NCI-H748 (cell line): Measurements from ENCODE around the gene NELFA.
"Not testable (repeated sequence)": the region's sequence is repeated elsewhere in the genome, so short reads cannot be mapped to it uniquely, and the experiment has no call there.

ENCODE experiments used
- DNase-seq: peaks from one replicate; lab custom pipeline; 2025; ENCODE audit not compliant: unreplicated experiment; lab: John Stamatoyannopoulos, UW

NELFA gene

GRCh38 chr4:1994938-1995337 is 13.8 kb downstream of the NELFA start:
- DNase-seq, result no peak

- not testable (repeated sequence) for DNase-seq
Observed at GRCh38 chr4:1993718-1994516, 14.9 kb downstream of the NELFA start.

- DNase-seq, result no peak
Observed at GRCh38 chr4:1993169-1993516, 15.6 kb downstream of the NELFA start.

GRCh38 chr4:1992468-1993168 is 16.2 kb downstream of the NELFA start:
- no peak for DNase-seq

- no peak for DNase-seq
Observed at GRCh38 chr4:1991596-1992434, 17.0 kb downstream of the NELFA start.

GRCh38 chr4:1991087-1991486 is 17.7 kb downstream of the NELFA start:
- DNase-seq, result no peak

GRCh38 chr4:1990676-1991075 is 18.1 kb downstream of the NELFA start:
- DNase-seq, result no peak

GRCh38 chr4:1990348-1990645 is 18.5 kb downstream of the NELFA start:
- no peak for DNase-seq

- DNase-seq, result no peak
Observed at GRCh38 chr4:1989533-1990347, 19.0 kb downstream of the NELFA start.

GRCh38 chr4:1988327-1988724 is 20.4 kb downstream of the NELFA start:
- DNase-seq, result no peak

GRCh38 chr4:1987721-1988326 is 20.9 kb downstream of the NELFA start:
- DNase-seq, result no peak

- no peak for DNase-seq
Observed at GRCh38 chr4:1987296-1987695, 21.5 kb downstream of the NELFA start.

- no peak for DNase-seq
Observed at GRCh38 chr4:1986578-1987210, 22.1 kb downstream of the NELFA start.

GRCh38 chr4:1985780-1986577 is 22.8 kb downstream of the NELFA start:
- DNase-seq, result no peak

GRCh38 chr4:1985294-1985693 is 23.5 kb downstream of the NELFA start:
- DNase-seq, result no peak

- no peak for DNase-seq
Observed at GRCh38 chr4:1984406-1985191, 24.2 kb downstream of the NELFA start.

GRCh38 chr4:1983846-1984405 is 24.8 kb downstream of the NELFA start:
- DNase-seq, result no peak
